ENCODE results near the gene ALLC.

ALLC gene

GRCh38 chr2:3643371-3644245, 14.4 kb upstream of the ALLC start:
- no peak for TF ChIP-seq CTCF (IDR thresholded peaks at IDR 0.05; ENCODE audit: low read depth, low read length, missing control alignments)
- DNase-seq (ENCODE audit: low read depth), result no peak
- H3K4me3 ChIP-seq (ENCODE audit: low read depth, low read length), result no peak overlapping the region

GRCh38 chr2:3644246-3644525, 13.8 kb upstream of the ALLC start:
- DNase-seq (ENCODE audit: low read depth), result no peak
- no peak for TF ChIP-seq CTCF (IDR thresholded peaks at IDR 0.05; ENCODE audit: low read depth, low read length, missing control alignments)
- no peak overlapping the region for H3K4me3 ChIP-seq (ENCODE audit: low read depth, low read length)

GRCh38 chr2:3644891-3645605, 13.0 kb upstream of the ALLC start:
- no peak for DNase-seq (ENCODE audit: low read depth)
- H3K4me3 ChIP-seq (ENCODE audit: low read depth, low read length), result no peak overlapping the region
- no peak for TF ChIP-seq CTCF (IDR thresholded peaks at IDR 0.05; ENCODE audit: low read depth, low read length, missing control alignments)

- no peak for TF ChIP-seq CTCF (IDR thresholded peaks at IDR 0.05; ENCODE audit: low read depth, low read length, missing control alignments)
- no peak overlapping the region for H3K4me3 ChIP-seq (ENCODE audit: low read depth, low read length)
- DNase-seq (ENCODE audit: low read depth), result no peak
Observed at GRCh38 chr2:3645745-3646389, 12.1 kb upstream of the ALLC start.

- H3K4me3 ChIP-seq (ENCODE audit: low read depth, low read length), result no peak overlapping the region
- TF ChIP-seq CTCF (IDR thresholded peaks at IDR 0.05; ENCODE audit: low read depth, low read length, missing control alignments), result no peak
- DNase-seq (ENCODE audit: low read depth), result no peak
Observed at GRCh38 chr2:3646446-3646845, 11.6 kb upstream of the ALLC start.

- no peak for TF ChIP-seq CTCF (IDR thresholded peaks at IDR 0.05; ENCODE audit: low read depth, low read length, missing control alignments)
- no peak for DNase-seq (ENCODE audit: low read depth)
- no peak overlapping the region for H3K4me3 ChIP-seq (ENCODE audit: low read depth, low read length)
Observed at GRCh38 chr2:3647246-3647645, 10.8 kb upstream of the ALLC start.
